Activated effector memory CD4-positive, alpha-beta T cell treated with Interleukin-2 at 50 U/mL for 16 hours (primary cell): Measurements from ENCODE around the gene ARL14EP.

Experiments
- DNase-seq: peaks from one replicate; pipeline ENCODE4 v3.0.0-alpha.2; 2020

The ARL14EP gene

GRCh38 chr11:30328681-30329080 is 5.8 kb downstream of the ARL14EP start:
- no peak for DNase-seq

- no peak for DNase-seq
These were observed 6.4 kb downstream of the ARL14EP start for GRCh38 chr11:30329150-30329940.

DNA sequence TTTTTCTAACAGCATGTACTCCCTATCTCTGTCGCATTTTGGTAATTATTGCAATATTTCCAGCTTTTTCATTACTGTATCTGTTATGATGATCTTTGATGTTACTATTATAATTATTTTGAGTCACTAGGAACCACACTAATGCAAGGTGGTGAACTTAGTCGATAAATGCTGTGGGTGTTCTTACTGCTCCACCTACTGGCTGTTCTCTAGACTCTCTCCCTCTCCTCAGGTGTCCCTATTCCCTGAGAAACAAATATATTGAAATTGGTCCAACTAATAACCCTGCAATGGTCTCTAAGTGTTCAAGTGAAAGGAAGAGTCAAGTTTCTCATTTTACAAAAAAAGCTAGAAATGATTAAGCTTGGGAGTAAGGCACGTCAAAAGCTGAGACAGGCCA is 10.5 kb downstream of the ARL14EP start:
- no peak for DNase-seq

GRCh38 chr11:30342736-30343166 is 19.8 kb downstream of the ARL14EP start:
- DNase-seq: no peak

GRCh38 chr11:30344085-30344484 is 21.2 kb downstream of the ARL14EP start:
- no peak for DNase-seq

DNA sequence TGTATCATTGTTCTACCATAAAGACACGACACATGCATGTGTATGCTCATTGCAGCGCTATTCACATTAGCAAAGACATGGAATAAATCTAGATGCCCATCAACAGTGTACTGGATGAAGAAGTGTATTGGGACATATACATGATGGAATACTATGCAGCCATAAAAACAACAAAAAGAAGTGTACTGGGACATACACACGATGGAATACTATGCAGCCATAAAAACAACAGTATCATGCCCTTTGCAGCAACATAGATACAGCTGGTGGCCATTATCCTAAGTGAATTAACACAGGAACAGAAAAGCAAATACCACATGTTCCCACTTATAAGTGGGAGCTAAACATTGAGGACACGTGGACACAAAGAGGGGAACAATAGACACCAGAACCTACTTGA is 22.7 kb downstream of the ARL14EP start:
- no peak for DNase-seq

GRCh38 chr11:30346068-30346688 is 23.3 kb downstream of the ARL14EP start:
- no peak for DNase-seq

DNA sequence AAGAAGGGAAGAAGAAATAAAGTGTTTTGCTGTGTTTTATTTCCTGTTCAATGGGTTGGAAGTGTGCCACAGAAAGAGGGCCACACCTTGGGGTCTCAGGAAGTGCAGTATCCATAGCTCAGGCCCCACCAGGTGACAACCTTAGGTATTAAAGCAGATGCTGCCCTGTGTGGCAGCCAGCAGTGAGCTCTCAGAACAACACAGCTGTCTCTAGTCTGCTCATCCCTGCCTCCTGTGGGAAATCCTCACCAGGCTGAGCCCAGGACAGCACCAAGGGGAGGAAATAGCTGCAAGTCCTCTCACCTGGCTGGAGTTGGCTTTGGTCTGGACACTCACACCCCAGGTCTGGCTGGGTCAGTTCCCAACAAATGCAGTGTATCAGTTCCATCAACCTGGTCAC is 25.1 kb downstream of the ARL14EP start:
- no peak for DNase-seq

- DNase-seq: no peak
These were observed 27.0 kb downstream of the ARL14EP start for GRCh38 chr11:30349885-30350284.

GRCh38 chr11:30350384-30350783 is 27.5 kb downstream of the ARL14EP start:
- DNase-seq: no peak

DNA sequence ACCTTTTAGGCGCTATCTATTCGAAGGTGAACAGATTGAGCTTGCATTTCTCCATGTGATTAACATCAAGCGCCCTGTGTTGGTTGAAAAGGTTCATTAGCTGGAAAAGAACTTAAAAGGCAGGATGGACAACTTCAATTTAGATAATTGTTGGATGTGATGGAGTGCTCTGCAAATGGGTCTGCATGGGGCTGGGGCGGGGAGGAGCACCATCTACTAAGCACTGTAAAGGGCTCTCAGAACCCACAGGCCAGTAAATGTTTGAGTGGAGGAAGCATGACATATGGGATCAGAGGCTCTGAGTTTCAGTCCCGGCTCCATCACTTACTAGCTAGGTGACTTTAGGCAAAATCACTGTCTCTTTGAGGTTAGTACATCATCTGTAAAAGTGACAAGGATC is 28.2 kb downstream of the ARL14EP start:
- DNase-seq: no peak

DNA sequence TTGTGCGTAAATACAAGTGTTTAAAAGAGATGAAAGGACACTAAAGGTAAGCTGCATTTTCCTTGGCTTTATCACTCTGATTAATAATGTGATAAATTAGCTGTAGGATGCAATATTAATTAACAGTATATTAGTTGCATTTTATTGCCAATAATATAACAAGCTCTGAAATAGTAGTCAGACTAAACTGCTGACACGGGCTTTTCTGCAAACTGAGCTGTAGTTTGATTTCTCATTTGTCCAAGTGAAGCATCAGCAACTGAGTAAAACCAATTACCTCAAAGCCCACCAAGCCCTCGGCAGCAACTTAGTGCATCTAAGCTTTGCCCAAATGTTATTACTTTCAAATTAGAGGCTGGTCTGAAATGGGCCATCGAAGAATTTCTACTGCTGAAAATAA is 33.5 kb downstream of the ARL14EP start:
- no peak for DNase-seq

DNA sequence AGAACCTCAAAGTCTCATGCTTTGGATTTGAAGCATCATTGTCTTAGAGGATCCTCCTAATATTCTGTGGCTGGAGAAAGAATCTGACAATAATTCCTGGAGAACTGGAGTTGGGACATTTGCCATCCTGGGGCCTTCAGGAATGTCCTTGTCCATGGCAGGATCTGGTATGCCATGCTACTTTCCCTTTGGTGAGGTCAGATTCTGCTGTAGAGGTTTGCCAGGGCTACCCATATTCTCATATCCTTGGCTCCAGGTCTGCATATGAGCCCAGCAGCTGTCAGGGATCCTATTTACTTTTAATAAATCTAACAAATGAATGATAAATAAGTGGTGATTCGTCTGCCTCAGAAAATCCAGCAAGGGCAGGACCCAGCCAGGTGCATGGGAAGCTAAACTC is 35.0 kb downstream of the ARL14EP start:
- DNase-seq: no peak

DNA sequence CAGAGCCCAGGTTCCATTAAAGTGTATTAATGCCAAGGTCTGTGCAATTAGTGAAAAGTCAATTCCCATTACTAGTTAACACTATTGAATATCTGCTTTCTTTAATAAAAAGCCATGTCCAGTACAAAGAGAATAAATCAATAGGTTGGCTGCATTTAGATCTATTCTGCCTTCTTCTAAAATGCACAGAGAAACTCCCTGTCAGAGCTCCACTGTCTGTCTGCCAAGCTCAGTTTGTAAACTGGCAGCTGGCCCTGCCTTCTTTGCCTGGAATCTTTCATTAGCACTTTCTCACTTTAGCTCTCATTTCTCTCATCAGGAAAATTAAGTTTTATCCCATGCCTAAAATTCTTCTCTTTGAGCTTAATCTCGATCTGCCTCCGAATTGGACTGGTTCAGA is 35.6 kb downstream of the ARL14EP start:
- no peak for DNase-seq

DNA sequence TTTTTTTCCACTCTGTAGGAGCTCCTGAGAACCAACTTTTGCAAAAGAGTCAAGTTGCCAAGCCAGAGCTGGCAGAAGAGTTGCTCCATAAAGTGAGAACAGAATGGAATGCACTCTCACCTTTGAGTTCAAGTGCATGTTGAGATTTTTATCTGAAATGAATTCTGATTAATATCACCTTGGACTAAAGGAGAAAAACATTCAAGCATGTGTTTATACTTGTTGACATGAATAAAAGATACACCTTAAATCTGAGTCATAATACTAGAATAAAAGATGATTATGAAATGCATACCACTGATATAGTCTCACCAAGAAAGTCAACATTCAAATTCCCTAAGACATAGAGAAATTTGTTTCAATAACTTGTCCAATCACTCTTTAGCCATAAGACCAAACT is 37.8 kb downstream of the ARL14EP start:
- no peak for DNase-seq

DNA sequence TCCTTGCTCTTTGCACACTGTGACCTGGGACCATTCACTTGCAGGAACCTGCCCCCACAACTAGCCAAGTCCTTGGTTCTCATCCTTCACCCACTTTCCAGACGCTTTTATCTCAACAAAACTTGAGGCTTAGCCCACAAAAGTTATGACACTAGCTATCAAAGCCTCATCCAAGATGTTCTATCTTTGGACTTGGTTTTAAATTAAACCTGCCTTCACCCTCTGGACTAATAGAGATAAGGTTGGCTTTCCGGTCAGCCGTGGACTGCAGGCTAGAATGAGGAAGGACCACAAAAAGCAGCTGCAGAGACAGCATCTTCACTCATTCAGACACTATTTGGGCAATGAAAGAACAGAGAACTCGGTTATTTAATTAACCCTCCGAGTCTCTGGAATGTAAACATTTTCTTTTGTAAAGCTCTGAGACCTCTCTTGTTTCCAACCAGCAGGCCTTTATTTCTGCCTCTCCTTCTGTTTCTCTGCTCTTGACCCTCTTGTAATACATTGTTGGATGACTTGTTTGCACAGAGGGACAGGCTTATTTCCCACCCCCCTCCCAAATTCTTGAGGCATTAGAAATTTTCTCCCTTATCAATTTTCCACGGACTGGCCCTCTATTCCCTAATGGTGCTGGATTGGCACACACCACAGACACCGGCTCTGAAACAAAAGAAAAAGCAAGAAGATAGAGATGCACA is 41.4 kb downstream of the ARL14EP start:
- no peak for DNase-seq

- no peak for DNase-seq
These were observed 42.1 kb downstream of the ARL14EP start for GRCh38 chr11:30364837-30365482.

- no peak for DNase-seq
These were observed 43.1 kb downstream of the ARL14EP start for GRCh38 chr11:30365793-30366517.

- DNase-seq: no peak
These were observed 45.5 kb downstream of the ARL14EP start for GRCh38 chr11:30368394-30368793.

DNA sequence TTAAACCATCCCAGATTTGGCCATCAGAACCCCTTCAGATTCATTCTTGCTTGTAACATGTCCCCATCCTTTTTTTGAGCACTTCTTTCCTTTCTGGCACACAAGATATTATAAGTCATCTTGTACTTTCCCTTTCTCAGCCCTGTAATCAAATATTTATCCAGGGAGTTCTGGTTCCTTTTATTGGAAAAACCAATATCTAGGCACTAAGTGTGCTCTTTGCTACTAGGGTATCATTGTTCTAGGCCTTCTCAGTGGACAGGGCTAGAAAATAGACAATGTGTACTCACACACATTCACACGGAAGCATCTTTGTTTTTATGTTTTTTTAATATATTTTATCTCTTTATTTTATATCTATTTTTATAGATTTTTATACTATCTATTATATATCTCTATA is 47.3 kb downstream of the ARL14EP start:
- no peak for DNase-seq

DNA sequence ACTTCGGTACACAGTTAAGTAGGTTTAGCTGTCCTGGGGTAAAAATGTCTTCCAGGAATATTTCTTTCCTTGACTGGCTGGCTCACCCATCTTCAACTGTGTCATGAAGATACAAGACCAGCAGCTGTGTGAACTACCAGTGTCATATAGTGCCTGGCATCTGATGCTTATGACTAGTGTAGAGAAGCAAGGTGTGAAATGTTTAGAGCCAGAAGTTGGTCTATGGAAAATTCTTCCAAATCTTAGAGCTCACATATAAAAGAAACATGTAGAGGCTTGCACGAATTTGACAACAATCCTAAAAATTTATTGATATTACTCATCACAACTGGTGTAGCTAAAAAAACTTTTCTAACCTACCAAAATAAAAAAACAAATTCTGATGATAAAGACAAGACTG is 54.4 kb downstream of the ARL14EP start:
- DNase-seq: no peak

GRCh38 chr11:30380846-30381245 is 57.9 kb downstream of the ARL14EP start:
- DNase-seq: no peak

- DNase-seq: no peak
These were observed 59.0 kb downstream of the ARL14EP start for GRCh38 chr11:30381879-30382278.
